ENCODE results near the gene NSUN6. TPM values are rescaled to one million over a fixed set of nuclear protein-coding genes. Genes with fewer than 3 reads are reported as not detected.

Gene NSUN6
- polyA plus RNA-seq, 3 donors, result 1.2 to 5.1 (median 3.1) TPM

- 100% methylated on average over 2 of the region's 7 CpGs for WGBS (ENCODE audit: insufficient coverage)
- Mint-ChIP-seq H3K4me3 (no peak overlapping the region), H3K27ac (no peak overlapping the region), H3K27me3 (ENCODE audit: low read depth in 3 of 3) (peaks cover 0 to 3% (median 0%) of the 10 kb centered on the region in 3 donors), H3K9me3 (peaks cover 0 to 2% (median 0%) of the 10 kb centered on the region in 7 donors), H3K4me1 (no peaks in the 10 kb centered on the region), H3K36me3 (peaks cover 43 to 45% of the 10 kb centered on the region in 2 donors)
- Histone ChIP-seq H3K4me3 (replicated peaks in 1 of 3; ENCODE audit: low read depth in 2 of 3, low read length in 3 of 3) (no peak overlapping the region), H3K9me3 (replicated peaks in 1 of 2; ENCODE audit: control insufficient read depth in 1 of 2, insufficient read depth in 1 of 2, low read length in 2 of 2) (no peaks in the 10 kb centered on the region), H4K20me1 (ENCODE audit: insufficient read depth, low read length) (no peaks in the 10 kb centered on the region), H3K27me3 (ENCODE audit: control insufficient read depth in 2 of 2, insufficient read depth in 2 of 2, low read length in 2 of 2) (no peaks in the 10 kb centered on the region), H3K79me2 (ENCODE audit: insufficient read depth, low read length) (no peaks in the 10 kb centered on the region), H3K4me1 (ENCODE audit: control insufficient read depth in 1 of 2, insufficient read depth in 2 of 2, low read length in 2 of 2) (no peaks in the 10 kb centered on the region), H3K4me2 (replicated peaks; ENCODE audit: extremely low read depth, low read length, poor library complexity, severe bottlenecking) (no peak overlapping the region), H3K9ac (ENCODE audit: insufficient read depth, low read length, poor library complexity, severe bottlenecking) (no peak overlapping the region), H3K36me3 (replicated peaks in 1 of 2; ENCODE audit: control insufficient read depth in 1 of 2, insufficient read depth in 2 of 2, low read length in 2 of 2) (peaks cover 11 to 62% of the 10 kb centered on the region in 2 donors), H3K27ac (ENCODE audit: low read depth in 1 of 2, low read length in 2 of 2) (no peak overlapping the region), H2AFZ (ENCODE audit: insufficient read depth, low read depth, low read length, poor library complexity, severe bottlenecking) (no peak overlapping the region)
- DNase-seq, result no peak
- intact Hi-C loops (cut with micrococcal nuclease), result no loop called here
- TF ChIP-seq CTCF (IDR thresholded peaks at IDR 0.05), result no peak
Measured at GRCh38 chr10:18545621-18546305, 105.6 kb downstream of the NSUN6 start.

GRCh38 chr10:18542832-18543231 lies 108.6 kb downstream of the NSUN6 start:
- no peak overlapping the region for H3K27ac ChIP-seq (ENCODE audit: low read depth in 1 of 2, low read length in 2 of 2)
- H3K4me1 ChIP-seq (ENCODE audit: control insufficient read depth in 1 of 2, insufficient read depth in 2 of 2, low read length in 2 of 2), result no peaks in the 10 kb centered on the region
- H3K9me3 ChIP-seq (replicated peaks in 1 of 2; ENCODE audit: control insufficient read depth in 1 of 2, insufficient read depth in 1 of 2, low read length in 2 of 2), result no peaks in the 10 kb centered on the region
- H3K9me3 Mint-ChIP-seq, result no peaks in the 10 kb centered on the region
- no peak overlapping the region for H3K4me2 ChIP-seq (replicated peaks; ENCODE audit: extremely low read depth, low read length, poor library complexity, severe bottlenecking)
- no peaks in the 10 kb centered on the region for H3K27me3 ChIP-seq (ENCODE audit: control insufficient read depth in 2 of 2, insufficient read depth in 2 of 2, low read length in 2 of 2)
- H3K36me3 ChIP-seq (replicated peaks in 1 of 2; ENCODE audit: control insufficient read depth in 1 of 2, insufficient read depth in 2 of 2, low read length in 2 of 2), result peaks cover 13 to 54% of the 10 kb centered on the region in 2 donors
- no peak overlapping the region for H3K4me3 ChIP-seq (replicated peaks in 1 of 3; ENCODE audit: low read depth in 2 of 3, low read length in 3 of 3)
- peaks cover 46 to 55% of the 10 kb centered on the region in 2 donors for H3K36me3 Mint-ChIP-seq
- no peak for DNase-seq
- H3K9ac ChIP-seq (ENCODE audit: insufficient read depth, low read length, poor library complexity, severe bottlenecking), result no peak overlapping the region
- no peaks in the 10 kb centered on the region for H3K79me2 ChIP-seq (ENCODE audit: insufficient read depth, low read length)
- H3K27ac Mint-ChIP-seq, result no peak overlapping the region
- intact Hi-C loops (cut with micrococcal nuclease), result no loop called here
- H3K4me1 Mint-ChIP-seq, result no peaks in the 10 kb centered on the region
- no peak overlapping the region for H2AFZ ChIP-seq (ENCODE audit: insufficient read depth, low read depth, low read length, poor library complexity, severe bottlenecking)
- H4K20me1 ChIP-seq (ENCODE audit: insufficient read depth, low read length), result no peaks in the 10 kb centered on the region
- peaks cover 0 to 3% (median 0%) of the 10 kb centered on the region in 3 donors for H3K27me3 Mint-ChIP-seq (ENCODE audit: low read depth in 3 of 3)
- TF ChIP-seq CTCF (IDR thresholded peaks at IDR 0.05), result no peak
- no peak overlapping the region for H3K4me3 Mint-ChIP-seq
